Keratinocyte (primary cell): ENCODE measurements around the gene TIPIN. TPM values are rescaled to one million over a fixed set of nuclear protein-coding genes. Genes with fewer than 3 reads are reported as not detected.
"Not testable (repeated sequence)": the region's sequence is repeated elsewhere in the genome, so short reads cannot be mapped to it uniquely, and the experiment has no call there.

Experiments used
- DNase-seq: peaks from one replicate; pipeline ENCODE4 v3.0.0-alpha.2; 2011; ENCODE audit warnings: low read depth, missing footprints, low spot score
- FAIRE-seq: peaks from 2 replicates; lab custom pipeline; 2011; peaks lifted over from hg19 to GRCh38; lab: Jason Lieb, UNC
- H2AFZ ChIP-seq: 2 replicates; pipeline ENCODE4 v1.6.0; 2012; ENCODE audit warnings: low read length, control low read depth, inconsistent platforms; ENCODE audit not compliant: control insufficient read depth
- H3K27ac ChIP-seq: 2 replicates; pipeline ENCODE4 v1.5.1; 2011; ENCODE audit warnings: low read length; ENCODE audit not compliant: control insufficient read depth, insufficient read depth
- H3K27me3 ChIP-seq: 3 replicates; pipeline ENCODE4 v1.6.0; 2011; ENCODE audit warnings: low read length; ENCODE audit not compliant: control insufficient read depth, insufficient read depth; ENCODE audit errors: extremely low read depth
- H3K36me3 ChIP-seq, 2 experiments: 2 replicates in 1 of 2; 3 replicates in 1 of 2; pipeline ENCODE4 v1.5.1; 2011; ENCODE audit warnings: low read length in 2 of 2, mild to moderate bottlenecking in 1 of 2; ENCODE audit not compliant: control insufficient read depth in 2 of 2, insufficient read depth in 2 of 2; ENCODE audit errors: extremely low read depth in 1 of 2
- H3K4me1 ChIP-seq: 3 replicates; pipeline ENCODE4 v1.5.1; 2011; ENCODE audit warnings: low read length; ENCODE audit not compliant: control insufficient read depth, insufficient read depth; ENCODE audit errors: extremely low read depth
- H3K4me2 ChIP-seq: 3 replicates; pipeline ENCODE4 v1.6.0; 2011; ENCODE audit warnings: low read depth, low read length; ENCODE audit not compliant: control insufficient read depth, insufficient read depth; ENCODE audit errors: extremely low read depth
- H3K4me3 ChIP-seq, 3 experiments: fragments of 200-600 bp in 1 of 3; sonication (generic) in 1 of 3; 2 replicates in 2 of 3; 3 replicates in 1 of 3; pipeline ENCODE4 v1.5.1; 2011 to 2016; ENCODE audit warnings: low read length in 3 of 3, mild to moderate bottlenecking in 3 of 3, control low read depth in 2 of 3, inconsistent platforms in 1 of 3, low read depth in 1 of 3, mixed read lengths in 1 of 3, mixed run types in 1 of 3, moderate library complexity in 1 of 3; ENCODE audit not compliant: control insufficient read depth in 2 of 3, insufficient read depth in 2 of 3; ENCODE audit errors: extremely low read depth in 1 of 3
- H3K79me2 ChIP-seq: 2 replicates; pipeline ENCODE4 v1.6.0; 2012; ENCODE audit warnings: low read length; ENCODE audit not compliant: control insufficient read depth, insufficient read depth
- H3K9ac ChIP-seq: 3 replicates; pipeline ENCODE4 v1.6.0; 2011; ENCODE audit warnings: low read length; ENCODE audit not compliant: control insufficient read depth, insufficient read depth; ENCODE audit errors: extremely low read depth
- H3K9me1 ChIP-seq: 3 replicates; pipeline ENCODE4 v1.6.0; 2011; ENCODE audit warnings: low read length; ENCODE audit not compliant: control insufficient read depth, insufficient read depth; ENCODE audit errors: extremely low read depth
- H3K9me3 ChIP-seq: 2 replicates; pipeline ENCODE4 v1.5.1; 2012; ENCODE audit warnings: low read depth, low read length; ENCODE audit not compliant: control insufficient read depth
- H4K20me1 ChIP-seq: 3 replicates; pipeline ENCODE4 v1.6.0; 2011; ENCODE audit warnings: low read length; ENCODE audit not compliant: control insufficient read depth, insufficient read depth; ENCODE audit errors: extremely low read depth
- EZH2 ChIP-seq: IDR thresholded peaks from one replicate; pipeline ENCODE4 v1.6.1; 2012; ENCODE audit warnings: inconsistent platforms, mild to moderate bottlenecking, low read length, moderate library complexity
- dilution Hi-C: fragments of 300-500 bp; cut with MboI; formaldehyde crosslinking; loops from one replicate; pipeline ENCODE4 v1.7.0; 2020; ENCODE audit warnings: low sequenced_read_pairs; ENCODE audit not compliant: extremely low pct_ligation_motif_present
- polyA plus RNA-seq, 5 experiments: library from polyadenylated mRNA; depleted of rRNA in 3 of 5; stranded (reverse) in 3 of 5; stranded (forward) in 1 of 5; unstranded in 1 of 5; fragments of >200 nt; gene quantifications; 1 replicate in 1 of 5; 2 replicates in 3 of 5; 3 replicates in 1 of 5; pipeline versions ENCODE4 v1.2.1 to v1.2.3, GENCODE V29; 2011 to 2012; ENCODE audit warnings: missing spikeins in 2 of 5, low read depth in 1 of 5, low replicate concordance in 1 of 5
- TF ChIP-seq, protein P1 (sequence below), 3 experiments: IDR thresholded peaks in 1 of 3; conservative IDR thresholded peaks in 1 of 3; optimal IDR thresholded peaks in 1 of 3; 2 replicates in 2 of 3; 3 replicates in 1 of 3; pipeline versions ENCODE3 to v1.5.1; 2011; ENCODE audit warnings: low read length in 3 of 3, mild to moderate bottlenecking in 3 of 3, moderate library complexity in 2 of 3, control low read depth in 1 of 3, inconsistent platforms in 1 of 3; ENCODE audit not compliant: insufficient read depth in 2 of 3; ENCODE audit errors: extremely low read depth in 1 of 3

The TIPIN gene
- polyA plus RNA-seq, 1 donor (not counting 4 experiments of a cell fraction or from before 2014, with no cell fraction given): 11.9 TPM

DNA sequence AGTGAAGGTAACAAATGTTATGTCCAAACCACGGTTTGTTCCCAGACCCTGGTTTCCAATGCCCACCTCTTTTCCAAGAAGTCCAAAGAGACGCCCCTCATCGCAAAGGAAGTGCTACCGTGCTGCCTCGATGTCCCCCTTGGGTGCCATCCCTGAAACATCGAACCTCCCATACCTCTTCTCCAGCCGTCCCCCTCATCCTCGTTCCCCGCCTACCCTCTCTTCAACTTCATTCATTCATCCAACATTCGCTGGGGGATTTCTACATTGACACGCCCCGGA lies 467 bp downstream of the TIPIN start:
- FAIRE-seq (no peak), DNase-seq (no peak)
- Histone ChIP-seq H3K9me1 (peaks cover 2% of the 10 kb centered on the region), H3K79me2 (peaks cover 11% of the 10 kb centered on the region), H3K4me2 (peak overlapping the region; percentile 96), H3K4me3 (peak overlapping the region; percentile 58 to 91 (median 78)), H2AFZ (peak overlapping the region; percentile 80), H4K20me1 (no peaks in the 10 kb centered on the region), H3K36me3 (no peaks in the 10 kb centered on the region), H3K27ac (peak overlapping the region; percentile 73), H3K4me1 (peaks cover 17% of the 10 kb centered on the region), H3K9ac (peak overlapping the region; percentile 85), H3K9me3 (no peaks in the 10 kb centered on the region), H3K27me3 (no peaks in the 10 kb centered on the region)
- dilution Hi-C loops: no loop called here
- no peak for TF ChIP-seq EZH2

DNA sequence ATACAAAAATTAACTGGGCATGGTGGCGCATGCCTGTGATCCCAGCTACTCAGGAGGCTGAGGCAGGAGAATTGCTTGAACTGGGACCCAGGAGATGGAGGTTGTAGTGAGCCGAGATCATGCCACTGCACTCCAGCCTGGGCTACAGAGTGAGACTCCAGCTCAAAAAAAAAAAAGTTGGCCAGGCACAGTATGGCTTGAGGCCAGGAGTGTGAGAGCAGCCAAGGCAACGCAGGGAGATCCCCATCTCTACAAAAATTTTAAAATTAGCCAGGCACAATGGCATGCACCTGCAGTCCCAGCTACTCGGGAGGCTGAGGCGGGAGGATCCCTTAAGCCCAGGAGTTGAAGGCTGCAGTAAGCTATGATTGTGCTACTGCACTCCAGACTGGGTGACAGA lies 8.0 kb downstream of the TIPIN start:
- H3K4me2 ChIP-seq, H3K9me1 ChIP-seq, H3K4me1 ChIP-seq, dilution Hi-C loops, H3K27me3 ChIP-seq, H3K27ac ChIP-seq, H3K4me3 ChIP-seq, H4K20me1 ChIP-seq, DNase-seq, H3K36me3 ChIP-seq, H3K9ac ChIP-seq, FAIRE-seq, H3K9me3 ChIP-seq, H3K79me2 ChIP-seq, H2AFZ ChIP-seq: not testable (repeated sequence)

DNA sequence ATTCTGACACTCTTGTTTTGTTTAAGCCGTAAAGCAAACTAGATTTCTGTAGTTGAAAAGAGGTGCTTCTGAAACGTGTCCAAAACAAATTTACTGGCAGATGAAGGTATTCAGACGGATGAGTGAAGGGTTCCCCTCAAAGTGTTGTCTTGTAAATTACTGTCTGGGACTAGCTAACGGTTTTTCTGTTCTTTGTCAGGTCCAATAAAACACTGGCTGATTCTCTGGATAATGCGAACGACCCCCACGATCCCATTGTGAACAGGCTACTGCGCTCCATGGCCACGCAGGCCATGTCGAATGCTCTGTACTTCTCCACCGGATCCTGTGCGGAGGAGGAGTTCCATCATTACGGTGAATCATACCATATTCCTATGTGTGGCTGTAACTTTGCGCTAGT lies 27.7 kb downstream of the TIPIN start:
- DNase-seq: no peak
- no peak overlapping the region for H3K4me2 ChIP-seq
- no peak overlapping the region for H3K27ac ChIP-seq
- H3K9me1 ChIP-seq: no peaks in the 10 kb centered on the region
- H3K9me3 ChIP-seq: no peaks in the 10 kb centered on the region
- H3K4me3 ChIP-seq: no peak overlapping the region
- no peaks in the 10 kb centered on the region for H3K4me1 ChIP-seq
- dilution Hi-C loops: no loop called here
- H3K36me3 ChIP-seq: peaks cover 2 to 11% of the 10 kb centered on the region in 2 experiments
- TF ChIP-seq EZH2: no peak
- TF ChIP-seq, protein P1, sequence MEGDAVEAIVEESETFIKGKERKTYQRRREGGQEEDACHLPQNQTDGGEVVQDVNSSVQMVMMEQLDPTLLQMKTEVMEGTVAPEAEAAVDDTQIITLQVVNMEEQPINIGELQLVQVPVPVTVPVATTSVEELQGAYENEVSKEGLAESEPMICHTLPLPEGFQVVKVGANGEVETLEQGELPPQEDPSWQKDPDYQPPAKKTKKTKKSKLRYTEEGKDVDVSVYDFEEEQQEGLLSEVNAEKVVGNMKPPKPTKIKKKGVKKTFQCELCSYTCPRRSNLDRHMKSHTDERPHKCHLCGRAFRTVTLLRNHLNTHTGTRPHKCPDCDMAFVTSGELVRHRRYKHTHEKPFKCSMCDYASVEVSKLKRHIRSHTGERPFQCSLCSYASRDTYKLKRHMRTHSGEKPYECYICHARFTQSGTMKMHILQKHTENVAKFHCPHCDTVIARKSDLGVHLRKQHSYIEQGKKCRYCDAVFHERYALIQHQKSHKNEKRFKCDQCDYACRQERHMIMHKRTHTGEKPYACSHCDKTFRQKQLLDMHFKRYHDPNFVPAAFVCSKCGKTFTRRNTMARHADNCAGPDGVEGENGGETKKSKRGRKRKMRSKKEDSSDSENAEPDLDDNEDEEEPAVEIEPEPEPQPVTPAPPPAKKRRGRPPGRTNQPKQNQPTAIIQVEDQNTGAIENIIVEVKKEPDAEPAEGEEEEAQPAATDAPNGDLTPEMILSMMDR (optimal IDR thresholded peaks at IDR 0.05 in 1 of 3, IDR thresholded peaks at IDR 0.05 in 1 of 3, conservative IDR thresholded peaks at IDR 0.05 in 1 of 3; ENCODE audit: extremely low read depth in 1 of 3, insufficient read depth in 2 of 3, low read length in 3 of 3): no peak
- H3K79me2 ChIP-seq: no peaks in the 10 kb centered on the region
- no peaks in the 10 kb centered on the region for H3K27me3 ChIP-seq
- no peak overlapping the region for H2AFZ ChIP-seq
- FAIRE-seq: no peak
- no peaks in the 10 kb centered on the region for H4K20me1 ChIP-seq
- H3K9ac ChIP-seq: no peak overlapping the region
